H9 (cell line): ENCODE data around the gene KLHL33. TPM values are rescaled to one million over a fixed set of nuclear protein-coding genes. Genes with fewer than 3 reads are reported as not detected.
A peak's percentile ranks its signal among the peaks of the same experiment; 100 is the strongest.

ENCODE experiments used
- DNase-seq: peaks from one replicate; pipeline ENCODE4 v3.0.0-alpha.2; 2017
- H2AFZ ChIP-seq: one replicate; pipeline ENCODE4 v1.6.1; 2013; ENCODE audit warnings: mild to moderate bottlenecking, low read length, control low read depth, moderate library complexity
- H2AK5ac ChIP-seq: 2 replicates; pipeline ENCODE4 v1.6.1; 2013; ENCODE audit warnings: low read length, control low read depth, mixed read lengths; ENCODE audit not compliant: insufficient read length
- H2BK120ac ChIP-seq: one replicate; pipeline ENCODE4 v1.6.1; 2013; ENCODE audit warnings: low read depth, mild to moderate bottlenecking, low read length, control low read depth, inconsistent platforms; ENCODE audit not compliant: poor library complexity, severe bottlenecking
- H2BK12ac ChIP-seq: 2 replicates; pipeline ENCODE4 v1.6.1; 2013; ENCODE audit warnings: low read length, control low read depth, mixed read lengths, low read depth; ENCODE audit not compliant: insufficient read length
- H2BK15ac ChIP-seq: 2 replicates; pipeline ENCODE4 v1.6.1; 2013; ENCODE audit warnings: low read depth, low read length, control low read depth
- H2BK20ac ChIP-seq: one replicate; pipeline ENCODE4 v1.6.1; 2013; ENCODE audit warnings: low read depth, mild to moderate bottlenecking, low read length, control low read depth, inconsistent platforms; ENCODE audit not compliant: poor library complexity, severe bottlenecking
- H2BK5ac ChIP-seq: 2 replicates; pipeline ENCODE4 v1.6.1; 2013; ENCODE audit warnings: low read length, control low read depth, mixed read lengths; ENCODE audit not compliant: insufficient read length
- H3K14ac ChIP-seq: 2 replicates; pipeline ENCODE4 v1.6.1; 2013; ENCODE audit warnings: low read length, control low read depth; ENCODE audit not compliant: insufficient read depth
- H3K18ac ChIP-seq: 2 replicates; pipeline ENCODE4 v1.6.1; 2013; ENCODE audit warnings: low read depth, mild to moderate bottlenecking, mixed read lengths, low read length, control low read depth; ENCODE audit not compliant: insufficient read length
- H3K23ac ChIP-seq: 2 replicates; pipeline ENCODE4 v1.6.1; 2013; ENCODE audit warnings: low read length, control low read depth, mixed read lengths, low read depth; ENCODE audit not compliant: insufficient read length
- H3K23me2 ChIP-seq: 2 replicates; pipeline ENCODE4 v1.6.1; 2013; ENCODE audit warnings: low read depth, mild to moderate bottlenecking, mixed read lengths, low read length, control low read depth; ENCODE audit not compliant: insufficient read length, poor library complexity, severe bottlenecking
- H3K27ac ChIP-seq: 2 replicates; pipeline ENCODE4 v1.5.1; 2013; ENCODE audit warnings: low read length, control low read depth, mixed read lengths, low read depth; ENCODE audit not compliant: insufficient read length
- H3K27me3 ChIP-seq: 2 replicates; pipeline ENCODE4 v1.6.1; 2013; ENCODE audit warnings: low read length, control low read depth, inconsistent platforms; ENCODE audit not compliant: insufficient read depth
- H3K4ac ChIP-seq: 2 replicates; pipeline ENCODE4 v1.6.1; 2013; ENCODE audit warnings: low read depth, mild to moderate bottlenecking, control low read depth, inconsistent platforms, low read length, moderate library complexity
- H3K4me1 ChIP-seq: 2 replicates; pipeline ENCODE4 v1.6.1; 2013; ENCODE audit warnings: low read length, control low read depth, inconsistent platforms; ENCODE audit not compliant: insufficient read depth
- H3K4me2 ChIP-seq: 2 replicates; pipeline ENCODE4 v1.6.1; 2013; ENCODE audit warnings: low read length, control low read depth, mixed read lengths; ENCODE audit not compliant: insufficient read length, insufficient read depth
- H3K56ac ChIP-seq: 2 replicates; pipeline ENCODE4 v1.6.1; 2013; ENCODE audit warnings: low read depth, mild to moderate bottlenecking, mixed read lengths, low read length, control low read depth; ENCODE audit not compliant: insufficient read length
- H3K79me1 ChIP-seq: 2 replicates; pipeline ENCODE4 v1.6.1; 2013; ENCODE audit warnings: low read depth, mild to moderate bottlenecking, moderate library complexity, low read length, control low read depth, inconsistent platforms; ENCODE audit not compliant: insufficient read depth, poor library complexity, severe bottlenecking
- H3K79me2 ChIP-seq: 2 replicates; pipeline ENCODE4 v1.6.1; 2013; ENCODE audit warnings: low read length, control low read depth, inconsistent platforms; ENCODE audit not compliant: insufficient read depth
- H3K9ac ChIP-seq: 2 replicates; pipeline ENCODE4 v1.6.1; 2013; ENCODE audit warnings: low read length, control low read depth, mixed read lengths; ENCODE audit not compliant: insufficient read length; ENCODE audit errors: extremely low read depth
- H3K9me3 ChIP-seq: one replicate; pipeline ENCODE4 v1.6.1; 2013; ENCODE audit warnings: low read depth, low read length, inconsistent platforms; ENCODE audit not compliant: control insufficient read depth
- H3T11ph ChIP-seq: one replicate; pipeline ENCODE4 v1.6.1; 2013; ENCODE audit warnings: mild to moderate bottlenecking, low read length, control low read depth, inconsistent platforms
- H4K20me1 ChIP-seq: one replicate; pipeline ENCODE4 v1.6.1; 2013; ENCODE audit not compliant: control insufficient read depth, insufficient read length, insufficient read depth
- H4K5ac ChIP-seq: 2 replicates; pipeline ENCODE4 v1.6.1; 2013; ENCODE audit warnings: low read depth, mild to moderate bottlenecking, mixed read lengths, low read length, control low read depth; ENCODE audit not compliant: insufficient read length
- H4K8ac ChIP-seq: replicated peaks from 2 replicates; pipeline ENCODE4 v1.6.1; 2013; ENCODE audit warnings: low read length, control low read depth, mixed read lengths, low read depth; ENCODE audit not compliant: insufficient read length
- H4K91ac ChIP-seq: 2 replicates; pipeline ENCODE4 v1.6.1; 2013; ENCODE audit warnings: low read depth, mild to moderate bottlenecking, moderate library complexity, mixed read lengths, low read length, control low read depth; ENCODE audit not compliant: insufficient read length
- H3K27ac Mint-ChIP-seq, 3 experiments: 2 replicates in 2 of 3; 3 replicates in 1 of 3; pipeline ENCODE4 v1.8.0; 2020 to 2021; ENCODE audit warnings: mixed read lengths in 3 of 3, mild to moderate bottlenecking in 1 of 3, moderate library complexity in 1 of 3
- H3K27me3 Mint-ChIP-seq: 2 replicates; pipeline ENCODE4 v1.8.0; 2021; ENCODE audit warnings: low read depth, mild to moderate bottlenecking, moderate library complexity, mixed read lengths
- H3K36me3 Mint-ChIP-seq, 3 experiments: 2 replicates in 2 of 3; 3 replicates in 1 of 3; pipeline ENCODE4 v1.8.0; 2020 to 2021; ENCODE audit warnings: low read depth in 3 of 3, mixed read lengths in 3 of 3; ENCODE audit not compliant: insufficient read depth in 1 of 3
- H3K4me1 Mint-ChIP-seq, 2 experiments: 2 replicates each; pipeline ENCODE4 v1.8.0; 2020; ENCODE audit warnings: mixed read lengths in 2 of 2
- H3K4me3 Mint-ChIP-seq, 2 experiments: 2 replicates in 1 of 2; 3 replicates in 1 of 2; pipeline ENCODE4 v1.8.0; 2020 to 2021; ENCODE audit warnings: mild to moderate bottlenecking in 2 of 2, mixed read lengths in 2 of 2, moderate library complexity in 1 of 2
- H3K9me3 Mint-ChIP-seq, 2 experiments: 2 replicates in 1 of 2; 3 replicates in 1 of 2; pipeline ENCODE4 v1.8.0; 2020; ENCODE audit warnings: mild to moderate bottlenecking in 2 of 2, mixed read lengths in 2 of 2, moderate library complexity in 1 of 2
- WGBS: extraction: QIAGEN DNeasy Blood & Tissue Kit; methylation state at CpG from one replicate; pipeline ENCODE4 v1.1.7; 2013; ENCODE audit warnings: missing lambda C conversion rate, low lambda C conversion rate, mixed read lengths; ENCODE audit not compliant: insufficient read length; ENCODE audit errors: extremely low coverage; 5-methylcytosine and 5-hydroxymethylcytosine counted together
- total RNA-seq: library from RNA; stranded (reverse); gene quantifications from 2 replicates; pipeline ENCODE4 v1.2.1, GENCODE V29; 2021
- TF ChIP-seq, protein P1 (sequence below): fragments of 200-600 bp; sonication (generic); conservative IDR thresholded peaks from 3 replicates; pipeline ENCODE4 v1.8.0; 2021; ENCODE audit warnings: antibody characterized with exemption, mild to moderate bottlenecking

The KLHL33 gene
- total RNA-seq, 1 experiment from 2014 or later: 0.04 TPM

DNA sequence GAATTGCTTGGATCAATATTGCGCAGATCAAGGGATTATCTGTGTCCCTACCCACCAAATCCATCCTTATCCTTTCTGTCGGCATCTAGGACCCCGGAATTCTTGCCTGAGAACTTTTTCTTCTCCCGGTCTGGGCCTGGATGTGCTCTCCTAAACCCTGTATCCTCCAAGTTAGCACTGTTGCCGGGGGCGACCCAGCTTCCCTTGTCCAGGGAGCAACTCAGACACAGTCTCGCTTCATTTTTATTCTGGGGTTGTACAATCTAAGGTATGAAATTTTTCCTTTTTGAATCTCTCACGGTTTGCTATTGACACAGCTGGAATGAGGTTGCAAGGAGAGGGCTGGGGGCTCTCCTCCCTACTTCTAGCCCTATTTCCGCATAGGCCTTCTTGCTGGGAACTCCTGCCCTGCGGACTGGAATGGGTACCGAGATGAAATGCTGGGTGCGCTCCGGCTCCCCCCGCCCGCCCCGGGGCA is 32.8 kb upstream of the KLHL33 start:
- Mint-ChIP-seq H3K9me3 (no peaks in the 10 kb centered on the region), H3K4me1 (peaks cover 20 to 21% of the 10 kb centered on the region in 2 experiments), H3K4me3 (peak overlapping the region; percentile 97), H3K27ac (peak overlapping the region in 2 of 3 experiments; percentile 11 to 97; a peak in 3 of 7 replicates), H3K27me3 (no peaks in the 10 kb centered on the region; the same call in 1 of the 2 replicates), H3K36me3 (peaks cover 15 to 33% (median 24%) of the 10 kb centered on the region in 3 experiments; a peak in 6 of 7 replicates)
- no peaks in the 10 kb centered on the region; the same call in 1 of the 2 replicates for H3K27me3 ChIP-seq
- no peak overlapping the region for H3K9ac ChIP-seq
- TF ChIP-seq, protein P1, sequence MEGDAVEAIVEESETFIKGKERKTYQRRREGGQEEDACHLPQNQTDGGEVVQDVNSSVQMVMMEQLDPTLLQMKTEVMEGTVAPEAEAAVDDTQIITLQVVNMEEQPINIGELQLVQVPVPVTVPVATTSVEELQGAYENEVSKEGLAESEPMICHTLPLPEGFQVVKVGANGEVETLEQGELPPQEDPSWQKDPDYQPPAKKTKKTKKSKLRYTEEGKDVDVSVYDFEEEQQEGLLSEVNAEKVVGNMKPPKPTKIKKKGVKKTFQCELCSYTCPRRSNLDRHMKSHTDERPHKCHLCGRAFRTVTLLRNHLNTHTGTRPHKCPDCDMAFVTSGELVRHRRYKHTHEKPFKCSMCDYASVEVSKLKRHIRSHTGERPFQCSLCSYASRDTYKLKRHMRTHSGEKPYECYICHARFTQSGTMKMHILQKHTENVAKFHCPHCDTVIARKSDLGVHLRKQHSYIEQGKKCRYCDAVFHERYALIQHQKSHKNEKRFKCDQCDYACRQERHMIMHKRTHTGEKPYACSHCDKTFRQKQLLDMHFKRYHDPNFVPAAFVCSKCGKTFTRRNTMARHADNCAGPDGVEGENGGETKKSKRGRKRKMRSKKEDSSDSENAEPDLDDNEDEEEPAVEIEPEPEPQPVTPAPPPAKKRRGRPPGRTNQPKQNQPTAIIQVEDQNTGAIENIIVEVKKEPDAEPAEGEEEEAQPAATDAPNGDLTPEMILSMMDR: no peak
- no peak overlapping the region for H2AK5ac ChIP-seq
- H3K9me3 ChIP-seq: no peaks in the 10 kb centered on the region
- H2BK20ac ChIP-seq: no peak overlapping the region
- H3K4me2 ChIP-seq: peak overlapping the region; percentile 96
- H3K14ac ChIP-seq: 0 out of 2 replicates have a peak overlapping the region, but pooled peaks have one; percentile 10
- H3K23me2 ChIP-seq: peaks cover 15% of the 10 kb centered on the region
- H3K23ac ChIP-seq: no peak overlapping the region
- peaks cover 11% of the 10 kb centered on the region; the same call in 1 of the 2 replicates for H3K79me2 ChIP-seq
- no peak overlapping the region for H2BK12ac ChIP-seq
- peaks cover 2% of the 10 kb centered on the region for H4K20me1 ChIP-seq
- H2BK15ac ChIP-seq: no peak overlapping the region
- WGBS: no CpG with 5 or more reads among the region's 16 CpGs
- no peak overlapping the region for H2BK120ac ChIP-seq
- no peak overlapping the region for H4K91ac ChIP-seq
- no peak overlapping the region for H3K18ac ChIP-seq
- DNase-seq: no peak
- no peak overlapping the region for H3K27ac ChIP-seq
- H3K56ac ChIP-seq: no peak overlapping the region
- no peaks in the 10 kb centered on the region for H3K4me1 ChIP-seq
- H4K8ac ChIP-seq: no peak overlapping the region
- no peak overlapping the region for H4K5ac ChIP-seq
- H3K4ac ChIP-seq: no peak overlapping the region
- peaks cover 9% of the 10 kb centered on the region for H3K79me1 ChIP-seq
- H3T11ph ChIP-seq: no peak overlapping the region
- H2AFZ ChIP-seq: peak overlapping the region; percentile 96
- H2BK5ac ChIP-seq: no peak overlapping the region
